HG03175 (cell line): Measurements from ENCODE around the gene CENPF.
"Not testable (repeated sequence)": the region's sequence is repeated elsewhere in the genome, so short reads cannot be mapped to it uniquely, and the experiment has no call there.

Source experiments
- ATAC-seq: cut with Tn5 transposase; IDR thresholded peaks from one replicate; pipeline ENCODE4 v1.9.1; 2021; ENCODE audit warnings: mild to moderate bottlenecking, moderate library complexity; ENCODE audit not compliant: unreplicated experiment

Gene CENPF

DNA sequence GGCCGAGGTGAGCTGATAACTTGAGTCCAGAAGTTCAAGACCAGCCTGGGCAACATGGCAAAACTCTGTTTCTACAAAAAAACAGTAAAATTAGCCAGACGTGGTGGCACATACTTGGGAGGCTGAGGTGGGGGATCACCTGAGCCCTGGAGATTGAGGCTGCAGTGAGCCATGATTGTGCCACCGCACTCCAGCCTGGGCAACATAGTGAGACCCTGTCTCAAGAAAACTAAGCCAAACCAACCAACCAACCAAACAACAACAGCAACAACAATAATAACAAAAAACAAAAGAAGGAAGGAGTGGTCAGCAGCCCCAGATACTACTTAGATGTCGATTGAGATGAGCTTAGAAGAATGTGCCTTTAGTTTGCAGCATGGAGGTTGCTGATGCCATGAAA, 47.7 kb downstream of the CENPF start:
- ATAC-seq, result no peak

DNA sequence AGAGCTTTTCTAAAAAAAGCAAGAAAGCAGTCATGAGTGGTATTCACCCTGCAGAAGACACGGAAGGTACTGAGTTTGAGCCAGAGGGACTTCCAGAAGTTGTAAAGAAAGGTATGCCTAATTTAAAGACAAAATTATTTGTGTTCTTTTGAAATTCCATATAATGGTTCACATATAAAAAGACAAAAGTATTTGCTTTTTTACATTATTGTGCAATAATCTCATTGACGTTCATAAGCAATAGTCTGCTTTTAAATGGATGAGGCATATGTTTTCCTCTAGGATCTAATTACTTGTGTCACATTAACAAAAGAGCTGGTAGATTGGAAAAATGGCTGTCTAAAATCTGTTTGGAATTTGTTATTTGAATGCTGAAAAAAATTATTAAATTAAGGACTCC, 54.3 kb downstream of the CENPF start:
- ATAC-seq, result no peak

DNA sequence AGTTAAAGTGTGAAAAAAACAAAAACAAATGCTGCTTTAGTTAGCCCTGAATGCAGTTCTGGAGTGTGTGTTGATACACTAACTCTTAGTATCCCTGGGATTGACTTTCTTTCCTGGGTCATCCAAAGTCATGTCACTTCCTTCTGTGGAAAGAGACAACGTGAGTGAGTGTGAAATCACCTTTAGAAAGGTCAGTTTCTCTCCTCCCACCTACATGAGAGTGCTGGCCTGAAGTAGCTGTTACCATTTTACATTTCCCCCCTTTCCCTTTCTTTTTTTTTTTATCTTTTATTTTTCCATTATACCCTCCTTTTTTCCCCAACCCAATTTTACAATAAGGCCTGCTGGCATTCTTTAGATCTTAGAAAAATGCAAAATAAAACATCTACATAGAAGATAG, 55.2 kb downstream of the CENPF start:
- no peak for ATAC-seq

DNA sequence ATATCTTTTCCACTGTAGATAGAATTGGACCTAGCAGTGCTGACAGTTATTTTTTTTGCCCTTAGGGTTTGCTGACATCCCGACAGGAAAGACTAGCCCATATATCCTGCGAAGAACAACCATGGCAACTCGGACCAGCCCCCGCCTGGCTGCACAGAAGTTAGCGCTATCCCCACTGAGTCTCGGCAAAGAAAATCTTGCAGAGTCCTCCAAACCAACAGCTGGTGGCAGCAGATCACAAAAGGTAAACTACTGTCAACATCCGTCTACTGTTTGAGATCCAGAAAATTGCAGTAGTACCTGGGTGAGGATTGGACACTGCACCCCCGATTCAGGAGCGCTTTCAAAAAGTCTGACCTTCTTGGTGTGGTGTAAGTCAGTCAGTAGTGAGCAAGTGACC, 55.8 kb downstream of the CENPF start:
- no peak for ATAC-seq

DNA sequence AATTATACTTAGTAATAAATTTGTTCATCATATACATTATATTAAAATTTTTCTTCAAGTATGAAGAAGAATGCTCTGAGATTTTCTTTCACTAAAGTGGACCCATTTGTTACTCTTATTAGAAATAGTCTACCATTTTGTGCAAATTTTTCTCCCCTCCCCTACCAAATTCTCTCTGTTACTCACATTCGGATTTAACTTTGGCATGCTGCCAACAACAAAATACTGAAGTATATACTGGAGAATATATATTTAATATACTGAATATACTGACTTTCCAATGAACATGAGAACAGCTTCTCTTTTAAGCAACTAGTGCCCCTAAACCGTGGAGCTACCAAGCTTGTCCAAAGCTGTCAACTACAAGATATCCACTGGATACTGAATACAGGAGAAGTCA, 57.2 kb downstream of the CENPF start:
- no peak for ATAC-seq

DNA sequence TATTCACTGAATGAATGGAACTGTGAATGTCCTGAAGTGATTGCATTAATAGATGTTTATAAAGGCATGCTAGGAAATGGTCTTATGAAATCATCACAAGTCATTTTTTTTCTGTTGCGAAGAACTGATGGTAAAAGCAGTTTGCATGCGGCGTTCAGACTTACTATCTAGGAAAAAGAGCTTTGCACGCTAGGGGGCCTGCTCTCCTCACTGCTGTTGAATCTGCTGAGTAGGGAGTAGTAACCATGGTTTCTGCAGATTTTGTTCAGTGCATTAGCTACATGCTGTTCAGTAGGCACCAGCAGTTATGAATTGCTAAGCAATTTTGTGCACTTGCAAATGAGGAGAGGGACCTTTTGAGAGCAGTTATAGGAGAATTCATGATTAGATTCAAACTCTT, 57.9 kb downstream of the CENPF start:
- ATAC-seq, result no peak

DNA sequence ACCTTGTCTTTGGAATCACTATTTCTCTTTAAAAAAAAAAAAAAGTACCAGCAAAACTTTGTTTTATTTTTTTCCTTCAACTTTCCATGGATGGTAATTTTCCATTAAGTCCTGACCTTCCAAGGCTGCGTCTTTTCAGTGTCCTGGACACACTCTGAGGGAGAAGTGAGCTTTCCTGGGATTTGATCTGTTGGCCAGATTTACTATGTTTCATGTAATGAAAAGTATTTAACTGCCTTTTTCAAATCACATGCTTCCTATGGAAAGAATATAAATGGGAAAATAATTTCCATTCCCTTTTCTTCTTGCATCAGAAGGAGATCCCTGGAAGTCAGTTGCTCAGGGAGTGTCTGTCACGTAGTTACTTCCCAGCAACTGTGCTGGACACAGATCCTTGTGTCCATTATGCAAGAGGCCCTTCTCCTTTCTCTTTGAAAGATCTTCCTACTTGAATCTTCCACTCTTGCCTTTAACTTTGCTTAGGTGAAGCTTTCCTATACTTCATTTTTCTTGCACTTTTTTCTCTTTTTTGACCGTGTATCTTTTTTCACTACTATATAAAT, 59.3 kb downstream of the CENPF start:
- no peak for ATAC-seq

DNA sequence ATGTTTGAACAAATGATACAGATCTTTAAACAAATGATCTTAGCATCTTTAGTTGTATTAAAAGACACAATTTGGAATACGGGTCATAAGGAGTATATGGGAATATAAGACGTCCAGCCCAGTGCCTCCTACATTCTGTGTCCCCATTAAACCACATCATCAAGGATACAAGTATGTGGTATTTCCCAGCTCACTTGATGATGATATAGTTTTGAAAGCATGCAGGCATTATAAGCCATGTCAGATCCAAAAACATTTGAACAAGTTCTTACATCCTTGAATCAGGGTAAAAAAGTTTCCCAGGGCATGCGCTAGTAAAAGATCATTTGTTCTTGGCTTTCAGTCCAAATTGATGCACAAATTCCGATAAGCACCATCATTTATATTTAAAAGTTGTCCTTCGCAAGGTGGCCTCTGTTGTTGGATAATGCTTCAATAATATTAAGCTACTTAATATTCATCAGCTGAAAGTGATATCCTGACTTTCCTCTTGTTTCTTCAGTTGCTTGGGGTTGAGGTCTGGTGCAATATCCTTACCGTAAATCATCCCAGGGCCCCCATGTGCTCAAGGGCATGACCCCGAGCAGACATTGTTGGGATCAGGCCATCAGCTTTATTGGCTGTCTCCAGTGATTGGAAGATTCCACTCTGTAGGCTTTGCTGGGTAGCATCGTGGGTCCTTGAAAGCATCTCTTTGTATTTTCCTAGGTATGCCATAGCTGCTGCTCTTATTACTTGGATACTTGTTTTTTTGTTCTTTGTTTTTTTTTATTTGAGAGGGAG, 61.8 kb downstream of the CENPF start:
- no peak for ATAC-seq

DNA sequence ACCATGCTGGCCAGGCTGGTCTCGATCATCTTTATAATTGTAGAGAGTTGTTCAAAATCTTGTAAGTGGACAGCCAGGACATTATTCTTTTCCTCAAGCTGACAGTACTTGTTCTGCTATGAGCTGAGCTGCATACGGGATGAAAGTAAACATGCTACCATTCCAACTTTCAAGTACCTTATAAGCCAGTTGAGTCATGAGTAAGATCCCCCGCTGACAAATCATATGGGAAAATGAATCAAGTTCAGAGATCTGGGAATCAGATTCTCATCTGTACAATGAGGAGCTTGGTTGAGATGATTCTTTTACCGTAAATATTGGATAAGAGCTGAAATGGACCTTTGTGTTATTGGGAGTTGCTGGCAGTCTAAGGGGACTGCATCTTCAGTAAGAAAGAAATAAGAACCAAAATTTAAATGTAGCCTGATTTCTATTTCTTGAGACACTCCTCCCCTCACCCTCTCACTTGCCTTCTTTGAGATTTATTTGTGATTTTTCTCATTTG, 62.7 kb downstream of the CENPF start:
- ATAC-seq, result no peak

DNA sequence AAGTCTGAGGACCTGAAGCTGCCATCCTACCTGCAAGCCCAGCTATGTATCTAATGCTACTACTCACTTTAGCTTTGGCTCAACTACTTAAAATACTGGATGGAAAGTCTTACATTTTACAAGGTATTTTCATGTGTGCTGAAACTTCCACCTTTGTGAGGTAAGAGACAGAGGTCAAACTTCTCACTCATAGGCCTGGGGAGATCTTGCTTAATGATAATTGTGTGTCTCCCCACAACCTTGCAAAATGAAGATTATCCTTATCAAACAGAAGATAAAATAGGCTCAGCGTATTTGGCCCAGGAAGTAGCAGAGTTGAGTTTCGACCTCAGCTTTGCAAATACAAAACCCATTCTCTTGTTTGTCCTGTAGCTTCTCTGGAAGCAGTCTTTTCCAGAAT, 63.7 kb downstream of the CENPF start:
- no peak for ATAC-seq

DNA sequence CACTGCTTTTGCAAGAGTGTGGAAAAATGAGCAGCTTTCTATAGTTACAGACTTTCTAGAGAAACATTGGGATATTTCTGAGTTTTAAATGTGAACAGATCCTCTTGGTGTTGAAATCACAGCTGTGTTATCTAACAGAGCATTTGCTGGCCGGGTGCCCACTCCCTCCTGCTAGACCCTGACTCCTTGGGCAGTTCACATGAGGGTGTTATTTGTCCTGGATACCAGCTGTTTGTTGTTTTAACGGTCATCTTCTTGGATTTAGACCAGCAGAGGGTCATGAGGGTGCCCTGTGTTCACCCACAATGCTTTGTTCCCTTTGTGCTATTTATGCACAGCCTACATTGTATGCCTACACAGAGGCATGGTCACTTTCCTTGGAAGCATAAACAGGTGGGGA, 67.1 kb downstream of the CENPF start:
- no peak for ATAC-seq

DNA sequence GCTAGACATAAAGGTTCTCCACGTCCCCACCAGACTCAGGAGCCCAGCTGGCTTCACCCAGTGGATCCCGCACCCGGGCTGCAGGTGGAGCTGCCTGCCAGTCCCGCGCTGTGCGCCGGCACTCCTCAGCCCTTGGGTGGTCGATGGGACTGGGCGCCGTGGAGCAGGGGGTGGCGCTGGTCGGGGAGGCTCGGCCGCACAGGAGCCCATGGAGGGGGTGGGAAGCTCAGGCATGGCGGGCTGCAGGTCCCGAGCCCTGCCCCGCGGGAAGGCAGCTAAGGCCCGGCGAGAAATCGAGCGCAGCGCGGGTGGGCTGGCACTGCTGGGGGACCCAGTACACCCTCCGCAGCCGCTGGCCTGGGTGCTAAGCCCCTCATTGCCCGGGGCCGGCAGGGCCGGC, 70.0 kb downstream of the CENPF start:
- not testable (repeated sequence) for ATAC-seq

DNA sequence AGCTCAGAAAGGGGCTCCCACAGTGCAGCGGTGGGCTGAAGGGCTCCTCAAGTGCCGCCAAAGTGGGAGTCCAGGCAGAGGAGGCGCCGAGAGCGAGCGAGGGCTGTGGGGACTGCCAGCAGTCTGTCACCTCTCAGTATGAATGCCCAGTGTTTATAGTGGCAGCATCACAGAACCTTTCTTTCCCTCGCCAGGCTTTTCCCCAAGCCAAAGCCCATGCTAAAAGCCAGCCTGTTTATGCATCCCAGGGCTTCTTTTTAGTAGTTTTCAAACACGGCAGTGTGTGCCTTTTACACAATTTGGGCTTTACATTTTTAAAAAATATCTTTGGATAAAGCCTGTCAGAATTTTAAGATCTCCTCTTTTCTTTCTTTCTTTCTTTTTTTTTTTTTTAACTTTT, 70.6 kb downstream of the CENPF start:
- no peak for ATAC-seq

DNA sequence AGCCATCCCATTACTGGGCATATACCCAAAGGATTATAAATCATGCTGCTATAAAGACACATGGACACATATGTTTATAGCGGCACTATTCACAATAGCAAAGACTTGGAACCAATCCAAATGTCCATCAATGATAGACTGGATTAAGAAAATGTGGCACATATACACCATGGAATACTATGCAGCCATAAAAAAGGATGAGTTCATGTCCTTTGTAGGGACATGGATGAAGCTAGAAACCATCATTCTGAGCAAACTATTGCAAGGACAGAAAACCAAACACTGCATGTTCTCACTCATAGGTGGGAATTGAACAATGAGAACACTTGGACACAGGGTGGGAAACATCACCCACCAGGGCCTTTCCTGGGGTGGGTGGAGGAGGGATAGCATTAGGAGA, 72.5 kb downstream of the CENPF start:
- not testable (repeated sequence) for ATAC-seq

DNA sequence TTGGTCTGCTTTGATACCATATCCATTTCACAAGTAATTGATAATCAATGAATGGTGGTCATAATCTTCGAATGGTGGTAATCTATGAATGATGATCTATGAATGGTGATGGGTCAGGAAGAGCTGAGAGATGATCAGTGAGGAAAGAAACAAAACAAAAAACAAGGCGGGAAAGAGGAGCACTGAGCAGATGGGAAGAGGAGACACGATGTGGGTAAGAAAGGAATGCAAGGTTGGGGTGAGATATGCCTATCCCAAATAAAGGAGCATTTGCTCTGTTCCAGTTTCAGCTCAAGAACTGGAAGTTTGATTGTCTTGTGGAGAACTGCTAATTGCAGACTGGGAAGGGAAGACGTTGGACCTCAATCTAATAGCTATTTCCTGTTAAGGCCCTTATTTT, 73.8 kb downstream of the CENPF start:
- ATAC-seq, result no peak

DNA sequence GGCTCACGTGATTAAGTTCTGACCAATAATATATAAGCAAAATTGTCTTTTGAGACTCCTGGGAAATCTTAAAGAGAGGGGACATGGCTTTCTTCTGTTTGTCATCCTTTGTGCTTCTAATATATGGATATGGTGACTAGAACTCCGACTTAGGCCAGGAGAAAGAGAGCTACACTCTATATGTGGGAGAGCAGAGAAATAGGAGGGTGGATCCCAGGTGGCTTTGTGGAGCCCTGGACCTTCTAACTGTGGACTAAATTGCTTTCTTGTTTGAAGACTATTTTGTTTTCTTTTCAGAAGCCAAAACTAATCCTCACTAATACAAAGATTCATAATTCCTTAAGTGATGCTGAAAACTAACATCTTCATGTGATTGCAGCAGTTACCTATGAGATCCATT, 75.0 kb downstream of the CENPF start:
- no peak for ATAC-seq

DNA sequence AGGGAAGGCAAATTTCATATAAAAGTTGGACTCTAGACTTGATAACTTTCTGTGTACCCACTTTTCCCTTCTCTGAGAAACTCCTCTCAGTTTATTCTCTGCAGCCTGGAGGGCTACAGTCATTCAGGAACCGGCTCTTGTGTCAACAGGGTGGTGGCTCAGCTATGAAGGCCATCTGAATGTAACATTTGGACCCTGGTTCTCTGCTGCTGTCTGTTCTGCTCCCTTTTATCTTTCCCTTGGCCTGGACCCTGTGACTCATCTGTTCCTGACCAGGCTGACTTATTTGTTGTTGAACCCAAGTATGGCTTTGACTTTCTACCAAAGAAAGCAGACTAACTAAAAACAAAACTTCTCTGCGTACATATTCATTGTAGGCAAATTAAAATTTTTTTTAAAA, 75.4 kb downstream of the CENPF start:
- no peak for ATAC-seq

DNA sequence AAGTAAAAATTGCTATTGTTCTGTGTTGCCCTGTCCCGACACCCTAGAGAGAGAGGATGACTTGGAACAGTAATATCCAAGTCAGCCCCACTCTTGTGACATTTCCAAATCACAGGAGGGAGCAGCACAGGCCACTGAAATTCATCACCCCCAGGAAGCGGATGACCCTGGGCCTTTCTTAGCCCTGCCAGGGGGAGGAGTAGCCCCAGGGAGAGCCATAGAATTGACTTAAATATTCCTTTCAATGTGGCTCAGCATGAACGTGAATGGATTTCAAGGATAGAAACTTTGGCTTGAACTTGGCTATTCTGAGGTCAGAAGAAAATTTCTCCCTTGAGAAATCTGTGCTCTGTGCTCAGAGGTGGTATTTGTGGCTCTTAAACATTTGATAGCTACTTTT, 80.6 kb downstream of the CENPF start:
- ATAC-seq, result no peak

DNA sequence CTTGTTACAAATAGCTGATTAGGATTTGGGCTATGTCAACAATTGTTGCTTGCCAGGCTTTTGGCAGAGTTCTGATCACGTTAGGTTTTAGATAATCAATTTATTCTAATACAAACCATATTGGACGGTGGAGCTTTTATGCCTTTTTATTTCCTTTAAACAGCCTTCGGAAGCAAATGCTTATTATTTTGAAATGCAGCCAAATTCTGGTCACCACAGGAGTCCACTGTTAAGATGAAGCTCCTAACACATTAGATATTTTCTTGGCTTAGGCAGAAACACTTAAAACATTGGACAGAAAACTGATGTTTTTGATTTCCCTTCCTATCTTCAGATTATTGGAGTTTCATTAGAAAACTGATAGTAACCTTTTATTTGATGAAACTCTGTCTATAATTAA, 82.9 kb downstream of the CENPF start:
- no peak for ATAC-seq

DNA sequence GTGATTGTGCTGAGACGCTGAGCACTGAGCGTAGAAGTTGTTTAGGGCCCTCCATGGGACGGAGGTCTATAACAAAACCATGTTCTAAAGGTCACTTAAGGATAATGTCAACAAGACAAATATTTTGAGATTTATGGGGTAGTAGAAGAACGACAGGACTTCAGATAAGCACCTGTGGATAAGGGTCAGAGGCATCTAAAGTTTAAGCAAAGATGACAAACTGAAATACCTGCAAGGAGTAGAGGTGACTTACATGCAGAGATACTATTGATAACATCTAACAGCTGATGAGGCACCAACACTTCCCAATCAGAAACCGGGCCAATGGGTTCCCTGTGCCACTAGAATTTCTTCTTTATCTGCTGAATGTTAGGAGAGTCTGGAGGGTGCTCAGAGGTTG, 83.5 kb downstream of the CENPF start:
- no peak for ATAC-seq

DNA sequence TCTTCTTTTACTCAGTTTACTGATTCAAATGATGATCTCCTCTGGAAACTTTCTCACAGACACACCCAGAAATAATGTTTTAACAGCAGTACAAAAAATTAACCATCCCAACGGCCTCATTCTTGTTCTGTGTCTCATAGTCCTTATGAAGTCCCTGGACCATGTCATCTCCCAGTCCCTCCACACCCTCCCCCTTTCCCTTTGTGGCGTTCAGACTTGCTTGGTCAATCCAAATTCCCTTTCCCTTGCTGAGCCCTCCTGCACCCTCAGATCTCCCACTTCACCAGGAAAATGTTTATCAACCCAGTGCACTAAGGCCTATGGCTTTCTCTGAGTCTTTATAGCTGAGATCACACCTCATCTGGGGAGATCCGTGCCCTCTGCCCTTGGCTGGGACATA, 85.9 kb downstream of the CENPF start:
- ATAC-seq, result no peak

DNA sequence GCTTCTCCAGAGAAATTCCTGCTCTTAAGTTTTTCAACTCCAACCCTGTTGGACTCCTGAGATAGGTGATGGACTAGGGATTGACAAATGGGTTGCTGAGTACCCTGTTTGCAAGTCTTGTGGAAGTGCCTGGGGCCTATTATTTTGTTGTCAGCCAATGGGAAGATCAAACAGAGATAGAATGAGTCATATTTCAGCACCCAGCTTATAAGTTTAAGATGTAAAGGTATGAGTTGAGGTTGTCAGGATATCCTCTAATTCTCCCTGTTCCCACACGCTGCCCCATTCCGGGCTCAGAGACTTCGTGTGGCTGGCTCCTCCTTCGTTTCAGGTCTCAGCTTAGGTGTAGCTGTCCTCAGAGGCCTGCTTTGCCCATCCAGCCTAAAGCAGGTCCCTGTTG, 91.8 kb downstream of the CENPF start:
- no peak for ATAC-seq

DNA sequence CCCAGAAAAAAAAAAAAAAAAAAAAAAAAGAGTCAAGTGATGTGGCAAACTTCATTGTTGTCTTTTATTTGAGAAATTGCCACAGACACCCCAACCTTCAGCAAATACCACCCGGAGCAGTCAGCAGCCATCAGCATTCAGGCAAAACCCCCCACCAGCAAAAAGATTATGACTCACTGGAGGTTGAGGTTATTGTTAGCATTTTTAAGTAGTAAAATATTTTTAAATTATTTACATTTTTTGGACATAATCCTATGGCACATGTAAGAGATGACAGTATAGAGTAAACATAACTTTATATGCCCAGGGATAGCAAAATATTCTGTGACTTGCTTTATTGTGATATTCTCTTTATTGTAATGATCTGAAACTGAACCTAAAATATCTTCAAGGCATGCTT, 95.6 kb downstream of the CENPF start:
- no peak for ATAC-seq
